SU-DHL-6 (cell line): ENCODE data around the gene FAM177A1.

Experiments used
- H2AFZ ChIP-seq: fragments of 200-600 bp; sonication (generic); 2 replicates; pipeline ENCODE4 v1.6.1; 2014; ENCODE audit warnings: low read depth, mild to moderate bottlenecking, moderate library complexity, mixed read lengths, antibody characterized with exemption, low read length; ENCODE audit not compliant: severe bottlenecking
- H3F3A ChIP-seq: fragments of 200-600 bp; shearing (Covaris generic); 2 replicates; pipeline ENCODE4 v1.6.0; 2016; ENCODE audit warnings: antibody characterized with exemption, mild to moderate bottlenecking; ENCODE audit not compliant: insufficient read depth
- H3K27ac ChIP-seq: fragments of 200-600 bp; sonication (generic); 2 replicates; pipeline ENCODE4 v1.5.1; 2016; ENCODE audit warnings: low read depth, mild to moderate bottlenecking, low read length, moderate library complexity, mixed read lengths
- H3K27me3 ChIP-seq: fragments of 200-600 bp; sonication (generic), shearing (Covaris generic); 2 replicates; pipeline ENCODE4 v1.6.0; 2014; ENCODE audit warnings: mild to moderate bottlenecking, low read length
- H3K36me3 ChIP-seq: fragments of 200-600 bp; sonication (generic); 2 replicates; pipeline ENCODE4 v1.6.1; 2014; ENCODE audit warnings: mild to moderate bottlenecking, low read length, mixed read lengths
- H3K4me2 ChIP-seq: fragments of 300-600, 200-600 bp; shearing (Covaris generic), sonication (generic); 2 replicates; pipeline ENCODE4 v1.6.0; 2014; ENCODE audit warnings: low read length, low read depth, mild to moderate bottlenecking; ENCODE audit not compliant: poor library complexity, severe bottlenecking
- H3K4me3 ChIP-seq: fragments of 200-600 bp; sonication (generic); 2 replicates; pipeline ENCODE4 v1.5.1; 2014; ENCODE audit warnings: antibody characterized with exemption, low read length, mild to moderate bottlenecking, mixed read lengths; ENCODE audit not compliant: insufficient read depth, poor library complexity, severe bottlenecking
- H3K79me2 ChIP-seq: fragments of 200-600 bp; sonication (generic); 2 replicates; pipeline ENCODE4 v1.6.1; 2014; ENCODE audit warnings: mild to moderate bottlenecking, low read length, moderate library complexity; ENCODE audit not compliant: insufficient read depth
- H3K9ac ChIP-seq: fragments of 200-600 bp; sonication (generic); 2 replicates; pipeline ENCODE4 v1.7.0; 2014; ENCODE audit warnings: mild to moderate bottlenecking, low read length
- H3K9me2 ChIP-seq: fragments of 200-600 bp; sonication (generic); replicated peaks from 2 replicates; pipeline ENCODE4 v1.6.1; 2014; ENCODE audit warnings: low read length; ENCODE audit not compliant: insufficient read depth
- H3K9me3 ChIP-seq: fragments of 200-600 bp; sonication (generic); 2 replicates; pipeline ENCODE4 v1.6.1; 2014; ENCODE audit warnings: low read length, mixed read lengths; ENCODE audit not compliant: insufficient read depth
- H4K20me1 ChIP-seq: fragments of 200-600 bp; sonication (generic); 2 replicates; pipeline ENCODE4 v1.6.1; 2014; ENCODE audit warnings: low read depth, mild to moderate bottlenecking, antibody characterized with exemption, low read length, moderate library complexity, mixed read lengths
- CTCF ChIP-seq: fragments of 200-600 bp; sonication (generic); IDR thresholded peaks from one replicate; pipeline ENCODE4 v1.5.1; 2017; ENCODE audit warnings: antibody characterized with exemption, mild to moderate bottlenecking, low read length, moderate library complexity; ENCODE audit not compliant: insufficient read depth, poor library complexity, severe bottlenecking
- EZH2phosphoT487 ChIP-seq: fragments of 200-600 bp; sonication (generic), shearing (Covaris generic); conservative IDR thresholded peaks from 2 replicates; pipeline ENCODE4 v1.6.1; 2018; ENCODE audit warnings: mild to moderate bottlenecking, antibody characterized with exemption, low read length, moderate library complexity, mixed read lengths

The FAM177A1 gene

DNA sequence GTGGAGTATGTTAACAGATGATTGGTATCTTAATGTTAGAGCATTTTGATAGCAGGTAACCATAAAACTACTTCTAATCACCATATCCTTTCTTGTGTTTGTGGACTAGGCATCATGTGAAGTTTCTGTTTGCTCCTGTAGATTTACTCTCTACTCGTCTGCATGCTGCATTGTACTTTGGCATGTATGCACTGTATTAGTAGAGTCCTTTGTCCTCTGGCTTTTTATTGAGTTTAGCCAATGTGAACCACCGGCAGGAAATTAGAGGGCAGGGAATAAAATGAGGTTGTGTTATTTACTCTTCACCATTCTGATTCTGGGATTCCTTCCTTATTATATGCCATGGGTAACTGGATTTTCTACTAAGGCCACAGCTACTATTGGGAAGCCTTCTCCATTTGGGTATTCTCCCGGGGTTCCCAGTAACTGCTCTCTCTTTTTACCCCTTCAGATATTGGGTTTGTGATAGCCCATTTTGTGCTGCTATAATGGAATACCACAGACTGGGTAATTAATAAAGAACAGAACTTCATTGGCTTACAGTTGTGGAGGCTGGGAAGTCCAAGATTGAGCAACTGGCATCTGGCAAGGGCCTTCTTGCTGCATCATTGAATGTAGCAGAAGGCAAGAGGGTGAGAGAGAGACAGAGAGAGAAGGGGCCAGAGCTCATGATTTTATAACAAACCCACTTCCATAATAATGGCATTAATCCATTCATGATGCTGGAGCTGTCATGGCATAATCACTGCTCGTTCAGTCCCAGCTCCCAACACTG, 22.4 kb downstream of the FAM177A1 start:
- Histone ChIP-seq H3K9me2 (no peaks in the 10 kb centered on the region), H3K79me2 (no peaks in the 10 kb centered on the region), H3K9me3 (no peaks in the 10 kb centered on the region), H3F3A (no peaks in the 10 kb centered on the region), H3K4me3 (no peak overlapping the region), H3K27ac (no peak overlapping the region), H3K27me3 (no peaks in the 10 kb centered on the region), H2AFZ (no peak overlapping the region), H3K36me3 (no peaks in the 10 kb centered on the region), H4K20me1 (no peaks in the 10 kb centered on the region), H3K9ac (no peak overlapping the region), H3K4me2 (no peak overlapping the region)
- no peak for TF ChIP-seq CTCF
- no peak for TF ChIP-seq EZH2phosphoT487

DNA sequence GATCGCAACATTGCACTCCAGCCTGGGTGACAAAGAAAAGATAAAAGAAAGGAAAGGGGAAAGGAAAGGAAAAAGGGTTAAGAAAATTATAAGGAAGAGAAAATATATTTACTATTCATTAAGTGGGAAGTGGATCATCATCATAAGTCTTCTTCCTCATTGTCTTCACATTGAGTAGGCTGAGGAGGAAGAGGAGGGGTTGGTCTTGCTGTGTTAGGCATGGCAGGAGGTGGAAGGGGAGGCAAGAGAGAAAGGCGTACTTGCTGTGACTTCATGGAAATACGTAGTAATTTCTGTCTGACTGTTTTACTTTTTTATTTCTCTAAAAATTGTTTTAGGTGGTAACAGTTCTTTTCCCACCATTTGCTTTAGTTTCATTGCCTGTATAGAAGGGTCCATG, 26.2 kb downstream of the FAM177A1 start:
- no peak for TF ChIP-seq CTCF
- TF ChIP-seq EZH2phosphoT487: no peak

DNA sequence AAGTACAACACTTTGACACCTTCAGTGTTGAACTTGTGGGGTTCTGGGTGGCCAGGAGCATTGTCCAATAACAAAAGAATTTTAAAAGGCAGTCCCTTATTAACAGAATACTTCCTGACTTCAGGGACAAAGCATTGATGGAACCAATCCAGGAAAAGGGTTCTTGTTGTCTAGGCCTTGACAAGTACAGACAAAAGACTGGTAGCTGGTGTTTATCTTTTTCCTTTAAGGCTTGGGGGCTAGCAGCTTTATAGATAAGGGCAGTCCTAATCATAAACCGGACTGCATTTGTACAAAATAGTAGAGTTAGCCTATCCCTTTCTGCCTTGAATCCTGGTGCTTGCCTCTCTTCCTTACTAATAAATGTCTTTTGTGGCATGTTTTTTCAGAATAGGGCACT, 27.4 kb downstream of the FAM177A1 start:
- no peak overlapping the region for H3K9ac ChIP-seq
- no peak overlapping the region for H3K27ac ChIP-seq
- TF ChIP-seq EZH2phosphoT487: no peak
- no peak for TF ChIP-seq CTCF
- H3K4me3 ChIP-seq: no peak overlapping the region
- H3F3A ChIP-seq: no peaks in the 10 kb centered on the region
- no peak overlapping the region for H2AFZ ChIP-seq
- H3K9me2 ChIP-seq: no peaks in the 10 kb centered on the region
- H3K79me2 ChIP-seq: no peaks in the 10 kb centered on the region
- no peaks in the 10 kb centered on the region for H3K27me3 ChIP-seq
- no peaks in the 10 kb centered on the region for H3K36me3 ChIP-seq
- H3K9me3 ChIP-seq: no peaks in the 10 kb centered on the region
- H3K4me2 ChIP-seq: no peak overlapping the region
- H4K20me1 ChIP-seq: no peaks in the 10 kb centered on the region

More for the DNA sequence above, 26.2 kb downstream of the FAM177A1 start:
- no peak overlapping the region for H3K4me3 ChIP-seq
- no peaks in the 10 kb centered on the region for H3K36me3 ChIP-seq
- no peaks in the 10 kb centered on the region for H3K9me3 ChIP-seq
- no peak overlapping the region for H3K4me2 ChIP-seq
- no peak overlapping the region for H3K27ac ChIP-seq
- no peaks in the 10 kb centered on the region for H4K20me1 ChIP-seq
- no peak overlapping the region for H2AFZ ChIP-seq
- H3K27me3 ChIP-seq: no peaks in the 10 kb centered on the region
- no peaks in the 10 kb centered on the region for H3K9me2 ChIP-seq
- no peak overlapping the region for H3K9ac ChIP-seq
- H3F3A ChIP-seq: no peaks in the 10 kb centered on the region
- no peaks in the 10 kb centered on the region for H3K79me2 ChIP-seq
